ENCODE data around the gene NFYC. TPM values are rescaled to one million over a fixed set of nuclear protein-coding genes. Genes with fewer than 3 reads are reported as not detected.

The NFYC gene
- total RNA-seq, 1 donor from 2014 or later = 62.3 TPM

DNA sequence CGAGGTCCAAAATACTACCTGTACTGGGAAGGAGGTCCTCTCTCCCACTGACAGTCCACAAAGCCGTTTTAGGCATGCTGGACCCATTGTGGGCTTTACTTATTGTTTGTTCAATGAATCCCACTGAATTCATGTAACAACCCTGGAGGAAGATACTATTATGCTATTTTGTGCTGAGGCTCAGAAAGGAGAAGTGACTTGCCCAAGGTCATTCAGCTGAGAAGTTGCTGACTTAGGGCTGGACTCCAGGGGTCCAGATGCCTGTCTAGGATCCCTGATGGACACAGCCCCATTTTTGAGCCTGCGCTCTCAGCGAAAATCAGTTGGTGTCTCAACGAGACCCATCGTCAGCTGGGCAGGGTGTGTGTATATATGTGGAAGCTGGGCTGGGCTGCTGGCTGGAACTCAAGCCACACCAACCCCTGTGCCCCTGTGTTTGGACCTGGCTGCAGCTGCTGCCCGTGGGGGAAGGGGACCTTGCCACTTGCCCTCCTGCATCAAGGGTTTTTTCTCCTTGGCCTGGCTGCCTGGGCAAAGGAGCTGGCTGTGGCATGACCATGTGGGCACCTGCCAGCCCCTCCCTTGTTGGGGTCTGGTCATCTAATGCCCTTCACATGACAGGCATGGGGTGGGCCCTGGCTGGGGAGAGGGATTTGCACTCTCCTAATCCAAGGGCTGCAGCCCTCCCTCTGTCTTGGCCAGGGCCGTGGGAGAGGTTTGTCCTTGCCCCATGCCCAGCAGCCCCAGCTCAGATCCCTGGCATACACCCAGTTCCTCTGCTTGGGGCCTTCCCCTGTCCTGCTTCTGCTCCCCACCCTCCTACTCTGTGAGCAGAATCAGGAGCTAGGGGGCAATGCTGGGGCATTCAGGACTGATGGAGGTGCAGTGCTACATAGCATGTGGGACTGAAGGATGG is 107.1 kb downstream of the NFYC start:
- ATAC-seq (no peak), DNase-seq (ENCODE audit: missing footprints) (peak; percentile 30)
- intact Hi-C loops (cut with DNase I) = no loop called here

DNA sequence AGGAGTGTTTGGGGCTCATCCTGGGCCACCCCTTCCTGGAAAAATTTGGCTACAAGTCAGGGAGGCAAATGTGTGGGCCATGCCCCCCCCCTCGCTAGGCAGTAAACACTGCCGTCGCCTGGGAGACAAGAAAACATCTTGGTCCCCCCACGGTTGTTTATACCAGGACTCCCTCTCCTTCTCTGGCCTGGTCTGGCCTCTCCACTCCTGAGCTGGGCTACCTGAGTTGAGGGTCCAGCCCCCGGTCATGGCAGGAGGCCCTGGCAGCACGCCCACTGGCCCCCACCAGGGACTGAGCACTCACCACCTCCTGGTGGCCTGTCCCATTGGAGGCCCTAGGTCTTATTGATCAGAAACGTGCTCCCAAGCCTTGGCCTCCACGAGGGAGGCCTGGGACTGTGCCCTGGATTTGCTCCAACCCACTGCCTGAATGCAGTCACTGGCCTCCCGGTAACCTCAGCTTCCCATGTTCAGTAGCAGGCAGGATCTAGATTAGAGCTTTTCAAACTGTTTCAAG is 107.9 kb downstream of the NFYC start:
- intact Hi-C loops (cut with DNase I) = no loop called here
- ATAC-seq (no peak), DNase-seq (ENCODE audit: missing footprints) (peak; percentile 50)

DNA sequence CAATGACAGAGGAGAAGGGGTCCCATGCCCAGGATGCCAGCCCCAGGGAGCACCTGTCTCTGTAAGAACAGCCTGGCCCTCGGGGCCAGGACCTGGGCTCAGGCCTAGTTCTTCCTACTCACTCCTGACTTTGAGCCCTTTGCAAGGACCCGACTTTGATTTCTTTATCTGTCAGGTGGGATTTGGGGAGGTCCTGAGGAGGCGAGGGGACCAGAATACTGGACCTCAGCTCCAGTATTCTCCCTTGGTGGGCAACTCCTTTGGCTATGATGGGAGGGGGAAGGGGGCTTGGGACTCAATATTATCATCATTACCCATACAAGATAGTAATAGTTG is 110.2 kb downstream of the NFYC start:
- no peak for DNase-seq (ENCODE audit: missing footprints)
- intact Hi-C loops (cut with DNase I) = no loop called here
- no peak for ATAC-seq

- intact Hi-C loops (cut with DNase I) = no loop called here
- DNase-seq (ENCODE audit: missing footprints) = peak; percentile 91
- peak; percentile 85 for ATAC-seq
Observed at GRCh38 chr1:40802078-40802741, 110.7 kb downstream of the NFYC start.

DNA sequence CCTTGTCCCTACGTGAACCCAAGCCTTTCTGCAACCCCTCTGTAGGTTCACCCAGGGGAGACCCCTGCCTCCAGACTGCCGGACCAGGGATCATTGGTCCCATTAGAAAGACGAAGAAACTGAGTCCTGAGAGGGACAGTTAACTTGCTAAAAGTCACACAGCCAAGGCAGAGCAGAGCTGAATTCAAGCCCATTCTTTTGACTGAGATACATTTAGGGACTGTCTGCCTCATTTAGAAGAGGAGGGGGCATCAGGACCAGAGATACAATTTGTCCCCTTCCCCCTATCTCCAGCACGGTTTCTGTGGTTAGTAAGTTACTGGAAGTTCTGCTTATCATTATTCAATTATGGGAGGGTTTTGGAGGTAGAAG is 111.2 kb downstream of the NFYC start:
- ATAC-seq (no peak), DNase-seq (ENCODE audit: missing footprints) (no peak)
- intact Hi-C loops (cut with DNase I) = no loop called here

- intact Hi-C loops (cut with DNase I) = no loop called here
- ATAC-seq = no peak
- DNase-seq (ENCODE audit: missing footprints) = no peak
Observed at GRCh38 chr1:40803447-40803846, 111.9 kb downstream of the NFYC start.

DNA sequence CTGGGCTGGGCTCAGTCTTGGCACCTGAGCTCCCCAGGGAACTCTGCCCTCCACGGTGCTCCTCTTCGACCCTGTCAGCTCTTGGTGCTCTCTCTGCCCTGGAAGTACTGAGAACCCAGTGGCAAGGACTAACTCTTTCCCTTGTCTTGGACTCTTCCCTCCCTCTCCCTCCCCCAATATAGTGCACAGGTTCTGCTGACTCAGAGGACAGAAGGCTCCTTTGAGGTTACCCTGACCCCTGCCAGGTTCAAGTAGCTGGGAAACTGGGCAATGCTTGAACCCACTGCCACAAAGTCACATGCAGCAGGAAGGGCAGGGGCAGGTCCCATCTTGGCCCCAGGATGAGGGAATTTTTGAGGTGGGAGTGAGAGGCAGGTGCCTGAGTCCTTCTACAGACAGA is 112.4 kb downstream of the NFYC start:
- intact Hi-C loops (cut with DNase I) = no loop called here
- DNase-seq (ENCODE audit: missing footprints) (no peak), ATAC-seq (no peak)

DNA sequence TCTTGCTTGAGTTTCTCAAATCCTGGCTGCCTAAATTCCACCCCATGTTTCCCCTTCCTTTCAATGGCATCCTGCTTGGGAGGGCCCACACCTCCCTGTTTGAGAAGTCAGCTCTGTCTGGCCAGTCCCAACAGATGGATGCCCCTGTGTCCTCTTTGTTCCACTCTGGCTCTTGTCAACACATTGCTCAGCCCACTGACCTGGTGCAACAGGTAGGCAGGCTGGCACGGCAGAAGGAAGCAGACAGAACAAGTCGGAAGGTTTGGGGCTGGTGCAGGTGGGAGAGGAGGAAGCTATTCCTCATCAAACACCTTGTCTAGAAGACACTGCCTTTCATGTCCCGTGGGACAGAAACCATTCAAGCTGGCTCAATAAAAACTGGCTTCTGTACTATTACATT is 114.7 kb downstream of the NFYC start:
- no peak for DNase-seq (ENCODE audit: missing footprints)
- intact Hi-C loops (cut with DNase I) = no loop called here
- no peak for ATAC-seq

- DNase-seq (ENCODE audit: missing footprints) (no peak), ATAC-seq (peak; percentile 60)
- intact Hi-C loops (cut with DNase I) = no loop called here
Observed at GRCh38 chr1:40806731-40807695, 115.5 kb downstream of the NFYC start.

- DNase-seq (ENCODE audit: missing footprints) = no peak
- intact Hi-C loops (cut with DNase I) = no loop called here
- ATAC-seq = no peak
Observed at GRCh38 chr1:40808002-40808401, 116.5 kb downstream of the NFYC start.

- ATAC-seq = no peak
- intact Hi-C loops (cut with DNase I) = no loop called here
- DNase-seq (ENCODE audit: missing footprints) = no peak
Observed at GRCh38 chr1:40808444-40808843, 116.9 kb downstream of the NFYC start.

DNA sequence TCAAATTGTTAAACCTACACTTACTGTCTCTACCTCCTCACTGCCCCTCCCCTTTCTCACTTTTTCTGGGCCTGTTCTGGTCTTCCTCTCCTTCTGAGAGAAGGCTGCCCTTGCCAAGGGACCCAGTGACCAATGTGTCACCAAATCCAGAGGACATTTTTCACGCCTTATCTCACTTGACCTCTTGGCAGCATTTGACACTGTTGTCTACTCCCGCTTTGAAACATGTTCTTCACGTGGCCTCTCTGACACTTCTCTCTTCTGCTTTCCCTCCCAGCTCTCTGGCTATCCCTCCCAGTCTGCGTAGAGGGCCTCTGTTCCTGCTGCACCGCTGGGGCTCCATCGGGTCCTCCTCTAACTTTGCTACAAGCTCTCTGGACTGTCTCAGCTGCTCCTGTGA is 117.4 kb downstream of the NFYC start:
- DNase-seq (ENCODE audit: missing footprints) (no peak), ATAC-seq (no peak)
- intact Hi-C loops (cut with DNase I) = no loop called here

DNA sequence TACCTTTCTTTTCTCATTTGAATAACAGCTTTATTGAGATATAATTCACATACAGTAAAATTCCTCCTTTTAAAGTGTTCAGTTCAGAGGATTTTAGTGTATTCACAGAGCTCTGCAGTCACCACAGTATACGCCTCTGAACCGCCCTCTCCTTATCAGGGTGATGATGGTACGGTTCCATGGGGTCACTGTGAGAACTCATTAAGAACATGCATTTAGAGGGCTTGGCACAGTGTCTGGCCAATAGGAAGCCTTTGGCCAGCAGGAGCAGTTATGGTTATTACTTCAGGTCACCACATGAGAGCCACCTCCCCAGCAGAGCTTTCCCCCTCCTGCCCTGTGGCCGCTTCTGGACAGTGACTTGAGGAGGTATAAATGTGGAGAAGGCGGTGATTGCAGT is 119.4 kb downstream of the NFYC start:
- intact Hi-C loops (cut with DNase I) = no loop called here
- no peak for ATAC-seq
- no peak for DNase-seq (ENCODE audit: missing footprints)

DNA sequence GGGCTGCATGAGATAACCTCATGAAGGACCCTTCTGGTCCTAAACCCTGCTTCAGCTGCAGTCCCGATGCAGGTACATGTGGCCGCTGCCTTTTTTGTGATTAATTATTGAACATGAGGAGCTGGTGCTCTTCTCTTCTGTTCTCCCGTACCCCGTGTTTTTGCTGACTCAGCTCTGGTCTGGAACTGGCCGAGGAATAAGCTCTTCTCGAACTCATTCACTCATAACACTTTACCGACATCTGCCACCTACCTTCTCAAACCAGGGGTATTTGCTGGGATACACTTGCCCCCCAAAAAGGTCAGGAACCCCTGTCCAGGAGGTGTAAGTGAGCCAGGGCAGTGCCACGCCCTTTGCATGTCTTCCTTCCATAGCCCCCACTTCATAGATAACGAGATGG is 123.9 kb downstream of the NFYC start:
- intact Hi-C loops (cut with DNase I) = no loop called here
- ATAC-seq (no peak), DNase-seq (ENCODE audit: missing footprints) (no peak)

GRCh38 chr1:40817791-40818263 is 126.3 kb downstream of the NFYC start:
- ATAC-seq = no peak
- DNase-seq (ENCODE audit: missing footprints) = peak; percentile 53
- intact Hi-C loops (cut with DNase I) = no loop called here

DNA sequence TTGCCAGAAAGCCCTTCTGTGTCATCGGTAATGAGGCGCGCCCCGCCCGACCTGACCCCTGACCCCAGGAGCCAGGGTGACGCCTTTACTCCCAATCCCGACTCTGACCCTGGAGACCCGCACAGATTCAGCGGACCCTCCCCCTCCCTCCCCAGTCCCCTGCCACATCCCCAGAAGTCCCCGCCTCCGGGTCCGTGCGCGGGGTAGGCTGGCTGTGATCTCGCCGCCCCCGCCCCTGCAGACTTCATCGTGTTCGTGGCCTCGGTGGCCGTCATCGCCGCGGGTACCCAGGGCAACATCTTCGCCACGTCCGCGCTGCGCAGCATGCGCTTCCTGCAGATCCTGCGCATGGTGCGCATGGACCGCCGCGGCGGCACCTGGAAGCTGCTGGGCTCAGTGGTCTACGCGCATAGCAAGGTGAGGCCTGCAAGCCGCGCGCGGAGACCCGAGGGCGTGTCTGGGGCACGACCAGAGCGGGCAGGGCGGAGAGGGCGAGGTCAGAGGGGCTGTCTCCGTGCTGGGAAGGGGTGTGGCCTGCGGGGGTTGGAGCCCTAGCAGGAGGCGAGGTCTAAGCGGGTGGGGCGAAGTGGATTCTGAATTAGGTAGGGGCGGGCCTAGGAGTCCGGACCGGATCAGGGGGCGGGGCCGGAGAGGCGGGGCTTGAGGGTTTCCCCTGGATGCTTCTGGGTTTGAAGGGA is 126.9 kb downstream of the NFYC start:
- ATAC-seq = peak; percentile 76

DNA sequence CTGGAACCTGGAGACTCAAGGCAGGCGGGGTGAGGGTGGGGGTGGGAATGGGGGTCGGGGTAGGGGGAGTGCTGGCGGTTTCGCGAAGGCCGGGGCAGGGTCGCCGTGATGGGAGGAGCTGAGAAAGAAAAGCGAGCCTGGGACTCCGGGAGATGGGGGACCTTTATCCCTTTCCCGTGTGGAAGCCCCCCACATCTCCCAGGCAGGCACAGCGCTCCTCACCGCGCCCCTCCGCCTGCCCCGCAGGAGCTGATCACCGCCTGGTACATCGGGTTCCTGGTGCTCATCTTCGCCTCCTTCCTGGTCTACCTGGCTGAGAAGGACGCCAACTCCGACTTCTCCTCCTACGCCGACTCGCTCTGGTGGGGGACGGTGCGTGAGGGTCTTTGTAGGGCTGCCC is 127.6 kb downstream of the NFYC start:
- intact Hi-C loops (cut with DNase I) = no loop called here
- peak; percentile 57 for DNase-seq (ENCODE audit: missing footprints)
- no peak for ATAC-seq

More for the DNA sequence above, 126.9 kb downstream of the NFYC start:
- peak; percentile 87 for DNase-seq (ENCODE audit: missing footprints)
- intact Hi-C loops (cut with DNase I) = no loop called here

DNA sequence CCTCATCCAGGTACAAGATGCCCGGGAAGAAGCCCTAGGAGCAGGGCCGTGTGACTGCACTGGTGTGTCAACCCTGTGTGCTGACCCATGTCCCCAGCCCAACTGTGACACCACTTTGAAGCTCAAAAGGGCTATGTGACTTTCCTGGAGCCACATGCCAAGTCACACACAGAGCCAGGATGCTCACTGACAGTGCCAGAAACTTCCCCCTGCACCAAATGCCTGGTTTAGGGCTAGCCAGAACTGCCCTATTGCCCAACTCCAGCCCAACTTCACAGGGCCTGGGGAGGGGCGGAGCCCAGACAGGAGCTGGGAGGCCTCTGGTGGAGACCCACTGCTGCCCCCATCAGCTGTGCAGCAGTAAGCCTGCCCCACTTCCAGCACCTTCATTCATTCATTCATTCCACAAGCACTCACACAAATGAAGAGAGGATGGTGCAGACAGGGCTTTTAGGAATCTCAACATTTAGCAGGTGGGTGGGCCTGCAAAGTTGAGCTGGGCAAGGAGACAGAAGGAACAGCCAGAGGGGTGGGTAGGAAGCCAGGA is 128.8 kb downstream of the NFYC start:
- intact Hi-C loops (cut with DNase I) = no loop called here
- ATAC-seq = no peak
- DNase-seq (ENCODE audit: missing footprints) = peak; percentile 69
